NCI-H1092 (cell line): ENCODE data around the gene ASH1L.
"Not testable (repeated sequence)": the region's sequence is repeated elsewhere in the genome, so short reads cannot be mapped to it uniquely, and the experiment has no call there.

Experiments used
- DNase-seq: peaks from one replicate; lab custom pipeline; 2025; lab: John Stamatoyannopoulos, UW

Gene ASH1L

GRCh38 chr1:155437405-155437804 is 125.2 kb downstream of the ASH1L start:
- no peak for DNase-seq

- not testable (repeated sequence) for DNase-seq
These were observed 128.7 kb downstream of the ASH1L start for GRCh38 chr1:155433831-155434389.

- DNase-seq: not testable (repeated sequence)
These were observed 129.3 kb downstream of the ASH1L start for GRCh38 chr1:155433128-155433830.

GRCh38 chr1:155424091-155424490 is 138.5 kb downstream of the ASH1L start:
- no peak for DNase-seq

- no peak for DNase-seq
These were observed 141.8 kb downstream of the ASH1L start for GRCh38 chr1:155420788-155421187.

- not testable (repeated sequence) for DNase-seq
These were observed 150.8 kb downstream of the ASH1L start for GRCh38 chr1:155411840-155412239.

- no peak for DNase-seq
These were observed 151.7 kb downstream of the ASH1L start for GRCh38 chr1:155410931-155411330.

- no peak for DNase-seq
These were observed 165.6 kb downstream of the ASH1L start for GRCh38 chr1:155396874-155397476.

- DNase-seq: no peak
These were observed 169.6 kb downstream of the ASH1L start for GRCh38 chr1:155392898-155393411.

- DNase-seq: no peak
These were observed 172.8 kb downstream of the ASH1L start for GRCh38 chr1:155389826-155390225.

GRCh38 chr1:155385836-155386235 is 176.8 kb downstream of the ASH1L start:
- DNase-seq: not testable (repeated sequence)

- no peak for DNase-seq
These were observed 179.2 kb downstream of the ASH1L start for GRCh38 chr1:155383406-155383805.

- DNase-seq: no peak
These were observed 182.9 kb downstream of the ASH1L start for GRCh38 chr1:155379631-155380090.

- no peak for DNase-seq
These were observed 183.4 kb downstream of the ASH1L start for GRCh38 chr1:155379180-155379579.

- DNase-seq: no peak
These were observed 202.6 kb downstream of the ASH1L start for GRCh38 chr1:155360051-155360450.

- no peak for DNase-seq
These were observed 210.0 kb downstream of the ASH1L start for GRCh38 chr1:155352631-155353030.

GRCh38 chr1:155342842-155343241 is 219.8 kb downstream of the ASH1L start:
- no peak for DNase-seq

- no peak for DNase-seq
These were observed 223.0 kb downstream of the ASH1L start for GRCh38 chr1:155339515-155340097.

GRCh38 chr1:155334962-155335361 is 227.6 kb downstream of the ASH1L start:
- DNase-seq: no peak

- no peak for DNase-seq
These were observed 232.5 kb downstream of the ASH1L start for GRCh38 chr1:155329980-155330598.

- DNase-seq: not testable (repeated sequence)
These were observed 233.7 kb downstream of the ASH1L start for GRCh38 chr1:155328856-155329255.

GRCh38 chr1:155327981-155328380 is 234.6 kb downstream of the ASH1L start:
- no peak for DNase-seq
